ENCODE measurements around the gene DNAJC13.
A peak's percentile ranks its signal among the peaks of the same experiment; 100 is the strongest.

The DNAJC13 gene

GRCh38 chr3:132407025-132407424, 10.3 kb upstream of the DNAJC13 start:
- DNase-seq, result no peak

DNA sequence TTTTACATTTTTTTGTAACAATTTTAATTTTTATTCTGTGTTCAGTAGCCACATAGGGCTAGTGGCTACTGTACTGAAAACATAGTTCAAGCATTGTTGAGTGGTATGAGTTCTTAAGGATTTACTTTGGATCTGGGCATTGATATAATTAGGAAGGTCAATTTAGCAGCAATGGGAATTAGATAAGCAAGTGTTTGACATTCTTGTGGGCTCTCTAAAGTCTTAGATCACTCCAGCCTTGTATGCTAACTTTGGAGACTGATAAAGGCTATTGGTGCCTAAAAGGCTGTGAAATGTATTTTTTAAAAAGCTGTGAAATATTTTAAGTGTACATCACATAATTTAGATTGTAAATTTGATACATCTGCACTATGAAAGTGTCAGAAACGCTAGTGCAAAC, 2.5 kb upstream of the DNAJC13 start:
- DNase-seq, result no peak

GRCh38 chr3:132416161-132416560, 1.1 kb upstream of the DNAJC13 start:
- no peak for DNase-seq

DNA sequence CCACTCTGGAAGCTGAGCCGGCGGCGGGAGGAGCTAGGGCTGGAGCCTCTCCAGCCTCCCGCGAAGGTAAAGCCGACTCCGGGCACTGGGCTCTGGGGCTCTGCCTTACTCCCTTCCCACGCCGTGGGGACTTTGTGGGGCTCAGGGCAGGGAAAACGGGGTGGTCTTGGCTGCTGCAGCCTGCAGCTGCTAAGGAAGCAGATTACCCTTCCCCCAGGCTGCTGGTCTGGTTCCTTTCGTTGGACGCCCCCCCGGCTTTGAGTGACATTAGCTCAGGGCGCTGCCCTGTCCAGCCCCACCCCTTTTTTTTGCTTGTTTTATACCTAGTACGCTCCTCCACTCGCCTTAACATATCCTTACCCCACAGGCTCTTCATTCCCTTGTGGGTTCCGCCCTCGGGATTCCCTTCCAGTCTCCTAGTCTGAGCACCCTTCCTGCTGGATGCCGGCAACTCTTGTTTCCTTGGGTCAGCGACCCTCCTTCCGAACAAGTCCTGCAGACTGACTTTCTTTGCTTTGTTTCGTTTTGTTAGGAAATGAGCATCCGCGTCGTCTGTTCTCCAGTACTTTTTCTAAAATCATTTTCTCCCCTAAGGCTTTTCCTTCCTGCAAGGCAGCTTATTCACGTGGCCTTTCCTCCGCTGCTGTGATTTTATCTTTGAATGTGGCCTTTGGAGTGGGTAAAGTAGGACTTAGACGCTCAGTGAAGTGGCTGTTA, 551 bp downstream of the DNAJC13 start:
- peak; percentile 7 for DNase-seq

GRCh38 chr3:132418916-132419315, 1.6 kb downstream of the DNAJC13 start:
- no peak for DNase-seq

GRCh38 chr3:132421832-132422231, 4.5 kb downstream of the DNAJC13 start:
- no peak for DNase-seq

- DNase-seq, result no peak
These were observed 5.2 kb downstream of the DNAJC13 start for GRCh38 chr3:132422531-132422930.

DNA sequence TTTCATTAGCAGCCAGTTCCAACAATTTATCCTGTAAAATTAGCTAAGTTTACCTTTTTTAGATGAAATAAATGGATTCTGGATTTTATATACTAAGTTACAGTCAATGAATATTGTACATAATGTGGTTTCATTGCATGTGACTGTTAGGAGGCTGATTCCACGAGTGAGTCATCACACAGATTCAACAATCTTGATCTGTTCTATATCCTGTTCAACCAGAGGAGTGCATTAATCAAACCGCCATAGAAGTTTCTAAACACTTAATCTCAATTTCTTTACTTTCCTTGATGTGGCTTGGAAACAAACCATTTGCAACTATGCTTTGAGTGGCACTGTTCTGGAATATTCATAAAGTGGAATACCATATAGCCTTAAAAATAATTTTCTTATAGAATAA, 15.3 kb downstream of the DNAJC13 start:
- DNase-seq, result no peak

DNA sequence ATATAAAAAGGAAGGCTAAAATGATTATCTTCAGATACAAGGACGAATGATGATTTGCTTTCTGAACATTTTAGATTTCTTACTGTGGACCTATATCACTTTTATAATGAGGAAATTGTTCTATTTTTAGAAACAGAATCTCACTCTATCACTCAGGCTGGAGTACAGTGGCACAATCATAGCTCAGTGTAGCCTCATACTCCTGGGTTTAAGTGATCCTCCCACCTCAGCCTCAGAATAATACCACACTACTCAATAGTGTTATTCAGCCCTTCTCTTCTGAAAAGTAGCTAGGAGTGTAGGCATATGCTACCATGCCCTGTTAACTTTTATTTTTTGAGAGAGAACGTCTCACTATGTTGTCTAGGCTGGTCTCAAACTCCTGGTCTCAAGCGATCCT, 15.8 kb downstream of the DNAJC13 start:
- no peak for DNase-seq

DNA sequence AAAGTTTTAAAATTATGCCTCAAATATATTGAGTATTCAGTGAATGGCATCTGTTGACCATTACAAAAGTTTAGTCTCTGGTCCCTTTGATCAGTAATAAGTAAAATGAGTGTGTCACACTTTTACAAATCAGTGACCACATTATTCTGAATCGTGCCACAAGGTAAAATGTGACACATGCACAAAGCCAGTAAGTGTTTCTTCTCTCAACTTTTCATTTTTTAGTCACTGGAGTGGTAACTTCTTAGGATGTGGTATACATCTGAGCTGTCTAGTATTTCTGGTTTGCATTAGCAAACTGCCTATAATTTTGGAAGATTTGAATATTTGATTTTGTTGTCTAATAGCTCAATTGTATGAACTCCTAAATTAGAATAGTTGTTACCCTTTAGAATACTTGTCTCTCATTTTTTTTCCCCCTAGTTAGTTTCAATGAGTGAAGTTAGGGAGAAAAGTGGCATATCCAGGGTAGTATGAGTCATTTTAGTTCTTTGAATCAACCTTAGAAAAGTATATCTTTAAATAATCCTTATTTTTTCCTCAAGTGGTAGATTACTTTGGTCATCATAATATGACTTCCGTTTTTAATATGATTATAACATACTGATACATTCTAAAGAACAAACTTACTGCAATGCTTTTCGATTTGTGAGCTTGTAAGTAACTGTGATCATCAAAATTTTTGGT, 18.1 kb downstream of the DNAJC13 start:
- no peak for DNase-seq

GRCh38 chr3:132435911-132436425, 18.7 kb downstream of the DNAJC13 start:
- DNase-seq, result no peak

GRCh38 chr3:132443421-132443820, 26.1 kb downstream of the DNAJC13 start:
- no peak for DNase-seq

- DNase-seq, result no peak
These were observed 27.1 kb downstream of the DNAJC13 start for GRCh38 chr3:132444383-132444782.

- no peak for DNase-seq
These were observed 28.5 kb downstream of the DNAJC13 start for GRCh38 chr3:132445817-132446216.

GRCh38 chr3:132448216-132448961, 31.1 kb downstream of the DNAJC13 start:
- no peak for DNase-seq

- DNase-seq, result no peak
These were observed 38.8 kb downstream of the DNAJC13 start for GRCh38 chr3:132456136-132456535.

DNA sequence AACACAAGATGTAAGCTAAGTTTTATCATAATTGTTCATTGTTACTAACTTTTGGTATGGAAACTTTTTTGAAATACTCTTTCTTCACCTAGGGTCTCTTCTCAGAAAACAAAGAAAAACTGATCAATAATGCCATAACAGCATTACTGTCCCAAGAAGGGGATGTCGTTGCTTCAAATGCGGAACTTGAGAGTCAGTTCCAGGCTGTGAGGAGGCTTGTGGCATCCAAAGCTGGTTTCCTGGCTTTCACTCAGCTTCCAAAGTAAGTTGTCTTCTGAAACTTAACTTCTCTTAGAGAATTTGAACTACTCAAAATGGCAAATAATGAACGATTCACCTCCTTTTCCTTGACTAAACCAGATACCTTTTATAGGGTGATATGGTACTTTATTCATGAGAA, 39.3 kb downstream of the DNAJC13 start:
- DNase-seq, result no peak

GRCh38 chr3:132457286-132457685, 40.0 kb downstream of the DNAJC13 start:
- DNase-seq, result no peak

DNA sequence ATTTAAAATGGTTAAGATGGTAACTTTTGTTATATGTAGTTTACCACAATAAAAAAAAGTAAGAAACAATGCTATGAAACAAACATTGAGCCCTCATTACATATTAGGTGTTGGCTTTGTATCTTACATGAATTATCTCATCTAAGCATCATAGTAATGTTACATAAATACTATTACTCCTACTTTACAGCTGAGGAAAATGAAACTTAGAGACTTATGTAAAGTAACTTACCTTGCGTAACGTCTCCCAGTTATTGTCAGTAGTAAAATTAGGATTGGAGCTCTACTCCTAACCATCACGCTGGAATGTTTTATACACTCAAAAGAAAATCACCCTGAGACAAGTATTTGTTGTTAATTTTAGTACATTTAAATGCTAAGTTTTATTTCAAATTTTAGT, 42.2 kb downstream of the DNAJC13 start:
- DNase-seq, result no peak

- DNase-seq, result no peak
These were observed 44.2 kb downstream of the DNAJC13 start for GRCh38 chr3:132461544-132461943.

DNA sequence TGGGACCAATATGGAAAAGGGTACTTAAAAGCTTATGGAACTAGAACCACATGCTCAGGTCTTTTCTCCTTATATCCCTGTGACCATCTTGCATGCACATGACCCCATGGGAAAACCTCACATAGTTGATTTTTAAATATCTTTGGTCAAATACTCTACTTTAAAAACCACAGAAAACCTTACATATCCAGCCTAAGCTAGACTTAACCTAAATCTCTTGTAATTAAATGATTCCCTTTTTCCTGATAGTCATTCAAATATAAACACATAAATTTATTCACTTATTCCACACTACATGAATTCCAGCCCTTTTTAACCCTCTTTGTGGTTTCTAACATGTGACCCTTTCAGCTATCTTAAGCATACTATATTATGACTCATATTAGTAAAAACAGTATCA, 46.8 kb downstream of the DNAJC13 start:
- no peak for DNase-seq

DNA sequence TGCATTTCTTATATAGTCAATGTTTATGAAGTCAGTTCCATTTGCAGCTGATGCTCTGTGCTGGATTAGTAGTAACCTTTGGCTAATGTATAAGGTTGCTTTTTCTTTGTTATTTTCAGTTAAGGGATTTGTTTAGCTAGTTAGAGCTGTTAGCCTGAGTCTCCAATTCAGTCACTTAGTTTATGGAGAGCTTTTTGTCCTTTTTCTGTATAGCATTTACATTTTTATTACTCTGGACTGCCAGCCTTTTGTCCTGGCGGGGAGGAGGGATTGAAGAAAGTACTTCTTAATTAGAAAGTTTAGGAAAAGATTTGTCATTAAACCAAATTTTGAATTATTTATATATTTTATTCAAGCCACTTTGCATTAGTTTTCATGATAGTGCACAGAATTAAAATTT, 52.0 kb downstream of the DNAJC13 start:
- no peak for DNase-seq

DNA sequence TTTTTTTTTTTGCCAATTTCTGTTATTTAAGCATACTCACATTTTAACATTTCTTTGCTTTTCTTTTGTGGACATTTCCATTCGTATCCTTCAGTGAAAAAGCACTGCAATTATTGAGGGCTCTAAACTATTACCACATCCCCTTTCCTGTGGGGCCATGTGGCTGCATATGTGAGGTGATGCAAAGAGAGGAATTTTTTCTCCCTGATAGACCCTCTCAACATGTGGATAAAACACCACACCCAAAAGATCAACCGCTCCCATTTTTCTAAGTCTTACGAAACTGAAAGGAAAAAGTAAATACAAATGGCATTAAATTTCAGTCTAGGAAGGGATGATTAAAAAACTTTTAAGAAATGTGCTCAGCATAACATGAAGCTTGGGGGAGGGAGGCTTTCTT, 68.8 kb downstream of the DNAJC13 start:
- DNase-seq, result no peak

- DNase-seq, result no peak
These were observed 70.8 kb downstream of the DNAJC13 start for GRCh38 chr3:132488151-132488550.
